HG02973 (cell line): ENCODE measurements around the gene SELENOI.

Experiments
- ATAC-seq: cut with Tn5 transposase; IDR thresholded peaks from one replicate; pipeline ENCODE4 v1.9.1; 2021; ENCODE audit warnings: moderate library complexity; ENCODE audit not compliant: unreplicated experiment

SELENOI gene

GRCh38 chr2:26444236-26444635 is 98.3 kb downstream of the SELENOI start:
- no peak for ATAC-seq
